GM18508 (cell line): ENCODE measurements around the gene GFOD2.

Experiments
- ATAC-seq: cut with Tn5 transposase; IDR thresholded peaks from one replicate; pipeline ENCODE4 v1.9.1; 2021; ENCODE audit warnings: moderate number of reproducible peaks; ENCODE audit not compliant: insufficient read depth, unreplicated experiment

The GFOD2 gene

GRCh38 chr16:67648764-67649407 lies 70.2 kb downstream of the GFOD2 start:
- ATAC-seq, result no peak

GRCh38 chr16:67648088-67648763 lies 70.9 kb downstream of the GFOD2 start:
- no peak for ATAC-seq

- ATAC-seq, result no peak
Observed at GRCh38 chr16:67647681-67648080, 71.4 kb downstream of the GFOD2 start.

- no peak for ATAC-seq
Observed at GRCh38 chr16:67647111-67647651, 71.9 kb downstream of the GFOD2 start.

GRCh38 chr16:67645397-67646121 lies 73.6 kb downstream of the GFOD2 start:
- no peak for ATAC-seq

- ATAC-seq, result no peak
Observed at GRCh38 chr16:67644038-67644437, 75.1 kb downstream of the GFOD2 start.

- no peak for ATAC-seq
Observed at GRCh38 chr16:67641779-67642708, 77.1 kb downstream of the GFOD2 start.

- no peak for ATAC-seq
Observed at GRCh38 chr16:67637625-67638024, 81.5 kb downstream of the GFOD2 start.

GRCh38 chr16:67636713-67637112 lies 82.4 kb downstream of the GFOD2 start:
- ATAC-seq, result no peak

GRCh38 chr16:67632415-67633172 lies 86.5 kb downstream of the GFOD2 start:
- ATAC-seq, result no peak

GRCh38 chr16:67628216-67628615 lies 90.9 kb downstream of the GFOD2 start:
- no peak for ATAC-seq
